RWPE1 (cell line): Measurements from ENCODE around the gene TRAPPC3.
A peak's percentile ranks its signal among the peaks of the same experiment; 100 is the strongest.

Source experiments
- CTCF ChIA-PET: fragments of 350-600 bp; sonication (Branson Sonifier 250); formaldehyde crosslinking; extraction: SDS; loops from one replicate; lab custom pipeline; 2021; lab: Yijun Ruan, JAX
- POLR2A ChIA-PET: fragments of 400-600 bp; formaldehyde crosslinking; extraction: SDS; loops from one replicate; lab custom pipeline; 2020; ENCODE audit warnings: antibody characterized with exemption; ENCODE audit not compliant: low non-redundant PET; lab: Yijun Ruan, JAX
- DNase-seq: peaks from one replicate; pipeline ENCODE4 v3.0.0; 2012; ENCODE audit warnings: low spot score
- H3K27ac ChIP-seq: fragments of 450-650 bp; 2 replicates; pipeline ENCODE4 v1.5.1; 2017
- TF ChIP-seq, protein P1 (sequence below): fragments of 450-650 bp; conservative IDR thresholded peaks from 2 replicates; pipeline ENCODE4 v1.5.1; 2017; ENCODE audit warnings: low read depth, mild to moderate bottlenecking

The TRAPPC3 gene

DNA sequence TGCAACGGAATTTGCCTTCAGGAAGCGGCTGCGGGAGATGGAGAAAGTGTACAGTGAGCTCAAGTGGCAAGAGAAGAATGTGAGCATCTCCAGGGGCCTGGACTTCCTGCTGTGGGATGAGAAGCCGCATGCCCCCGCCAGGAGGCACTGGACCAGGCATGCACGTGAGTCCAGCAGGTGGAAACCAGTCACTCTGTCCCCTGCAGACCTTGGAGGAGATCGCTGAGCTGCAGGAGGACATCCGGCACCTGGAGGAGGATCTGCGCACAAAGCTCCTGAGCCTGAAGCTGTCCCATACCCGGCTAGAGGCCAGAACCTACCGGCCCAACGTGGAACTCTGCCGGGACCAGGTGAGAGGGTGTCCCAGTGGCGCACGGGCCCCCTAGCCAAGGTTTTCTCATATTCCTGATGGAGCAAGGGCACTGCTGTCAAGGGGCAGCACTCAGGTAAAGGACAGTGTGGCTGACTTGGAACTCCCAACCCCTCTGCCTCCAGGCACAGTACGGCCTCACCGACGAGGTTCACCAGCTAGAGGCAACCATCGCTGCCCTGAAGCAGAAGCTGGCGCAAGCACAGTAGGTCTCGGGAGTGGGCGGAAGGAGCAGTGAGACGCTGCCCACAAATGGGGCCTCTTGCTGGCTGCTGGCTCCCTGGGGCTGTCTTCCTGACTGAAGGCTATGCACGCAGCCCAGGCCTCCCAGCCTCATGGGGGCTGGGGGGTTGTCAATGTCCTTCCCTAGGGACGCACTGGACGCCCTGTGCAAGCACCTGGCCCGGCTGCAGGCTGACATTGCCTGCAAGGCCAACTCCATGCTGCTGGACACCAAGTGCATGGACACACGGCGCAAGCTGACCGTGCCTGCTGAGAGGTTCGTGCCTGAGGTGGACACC, 61.8 kb downstream of the TRAPPC3 start:
- ChIA-PET CTCF (interaction anchor here (0.6 kb wide), 1 partner anchor 62 kb away, joined by 3 read pairs; no protein-coding TSS in a partner anchor), POLR2A (no interaction called here)
- no peak for DNase-seq
- TF ChIP-seq, protein P1, sequence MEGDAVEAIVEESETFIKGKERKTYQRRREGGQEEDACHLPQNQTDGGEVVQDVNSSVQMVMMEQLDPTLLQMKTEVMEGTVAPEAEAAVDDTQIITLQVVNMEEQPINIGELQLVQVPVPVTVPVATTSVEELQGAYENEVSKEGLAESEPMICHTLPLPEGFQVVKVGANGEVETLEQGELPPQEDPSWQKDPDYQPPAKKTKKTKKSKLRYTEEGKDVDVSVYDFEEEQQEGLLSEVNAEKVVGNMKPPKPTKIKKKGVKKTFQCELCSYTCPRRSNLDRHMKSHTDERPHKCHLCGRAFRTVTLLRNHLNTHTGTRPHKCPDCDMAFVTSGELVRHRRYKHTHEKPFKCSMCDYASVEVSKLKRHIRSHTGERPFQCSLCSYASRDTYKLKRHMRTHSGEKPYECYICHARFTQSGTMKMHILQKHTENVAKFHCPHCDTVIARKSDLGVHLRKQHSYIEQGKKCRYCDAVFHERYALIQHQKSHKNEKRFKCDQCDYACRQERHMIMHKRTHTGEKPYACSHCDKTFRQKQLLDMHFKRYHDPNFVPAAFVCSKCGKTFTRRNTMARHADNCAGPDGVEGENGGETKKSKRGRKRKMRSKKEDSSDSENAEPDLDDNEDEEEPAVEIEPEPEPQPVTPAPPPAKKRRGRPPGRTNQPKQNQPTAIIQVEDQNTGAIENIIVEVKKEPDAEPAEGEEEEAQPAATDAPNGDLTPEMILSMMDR, result no peak
- peak overlapping the region; percentile 75 for H3K27ac ChIP-seq
